Gastroesophageal sphincter (tissue), 4 donors: ENCODE data around the gene WWTR1. TPM values are rescaled to one million over a fixed set of nuclear protein-coding genes. Genes with fewer than 3 reads are reported as not detected.

Experiments used
- ATAC-seq: fragments of 150-250 bp; one replicate; pipeline ENCODE4 v1.9.1; 2016; ENCODE audit warnings: mild to moderate bottlenecking, moderate library complexity
- H3K27ac ChIP-seq, 4 donors: fragments of 200-600 bp; sonication (generic) in 3 of 4; 1 replicate in 3 of 4; 2 replicates in 1 of 4; pipeline ENCODE4 v1.5.1; 2016 to 2019
- H3K27me3 ChIP-seq: fragments of 200-600 bp; sonication (generic); one replicate; pipeline ENCODE4 v1.5.1; 2019
- H3K36me3 ChIP-seq, 2 donors: fragments of 200-600 bp; sonication (generic); one replicate each; pipeline ENCODE4 v1.5.1; 2019; ENCODE audit warnings: control low read depth in 1 of 2
- H3K4me1 ChIP-seq, 3 donors: fragments of 200-600 bp; sonication (generic); 1 replicate in 2 of 3; 2 replicates in 1 of 3; pipeline ENCODE4 v1.5.1; 2016 to 2019; ENCODE audit warnings: control low read depth in 2 of 3
- H3K4me3 ChIP-seq, 2 donors: fragments of 200-600 bp; sonication (generic); one replicate each; pipeline ENCODE4 v1.5.1; 2019; ENCODE audit warnings: mild to moderate bottlenecking in 1 of 2, moderate library complexity in 1 of 2
- H3K9me3 ChIP-seq, 3 donors: fragments of 200-600 bp; sonication (generic); one replicate each; pipeline ENCODE4 v1.5.1; 2017 to 2019; ENCODE audit warnings: control low read depth in 2 of 3
- EP300 ChIP-seq: sonication (generic); formaldehyde crosslinking; IDR thresholded peaks from one replicate; pipeline ENCODE4 v1.6.1; 2017; ENCODE audit warnings: antibody characterized with exemption, mild to moderate bottlenecking
- POLR2A ChIP-seq, 2 donors: fragments of 450-650 bp; IDR thresholded peaks; one replicate each; pipeline ENCODE4 v1.6.1; 2017; ENCODE audit warnings: antibody characterized with exemption in 2 of 2, mild to moderate bottlenecking in 2 of 2, moderate library complexity in 1 of 2
- POLR2AphosphoS5 ChIP-seq: sonication (generic); formaldehyde crosslinking; IDR thresholded peaks from one replicate; pipeline ENCODE4 v1.6.1; 2017; ENCODE audit warnings: antibody characterized with exemption
- whole genome bisulfite sequencing, 2 donors: methylation state at CpG; one replicate each; pipeline ENCODE4 v1.1.5; 2018; ENCODE audit warnings: low coverage in 1 of 2; 5-methylcytosine and 5-hydroxymethylcytosine counted together
- total RNA-seq, 4 donors: library from RNA; depleted of rRNA; stranded (reverse); fragments of >200 nt; gene quantifications; one replicate each; pipeline ENCODE4 v1.1.0, GENCODE V29; 2016
- TF ChIP-seq, protein P1 (sequence below), 4 experiments: fragments of 200-600 bp in 2 of 4; fragments of 450-650 bp in 2 of 4; sonication (generic) in 1 of 4; IDR thresholded peaks; one replicate each; pipeline ENCODE4 v1.5.1; 2017 to 2019; ENCODE audit warnings: antibody characterized with exemption in 4 of 4, mild to moderate bottlenecking in 2 of 4, moderate library complexity in 2 of 4

Gene WWTR1
- total RNA-seq, 4 donors from 2014 or later, result 239 to 482 (median 321) TPM

DNA sequence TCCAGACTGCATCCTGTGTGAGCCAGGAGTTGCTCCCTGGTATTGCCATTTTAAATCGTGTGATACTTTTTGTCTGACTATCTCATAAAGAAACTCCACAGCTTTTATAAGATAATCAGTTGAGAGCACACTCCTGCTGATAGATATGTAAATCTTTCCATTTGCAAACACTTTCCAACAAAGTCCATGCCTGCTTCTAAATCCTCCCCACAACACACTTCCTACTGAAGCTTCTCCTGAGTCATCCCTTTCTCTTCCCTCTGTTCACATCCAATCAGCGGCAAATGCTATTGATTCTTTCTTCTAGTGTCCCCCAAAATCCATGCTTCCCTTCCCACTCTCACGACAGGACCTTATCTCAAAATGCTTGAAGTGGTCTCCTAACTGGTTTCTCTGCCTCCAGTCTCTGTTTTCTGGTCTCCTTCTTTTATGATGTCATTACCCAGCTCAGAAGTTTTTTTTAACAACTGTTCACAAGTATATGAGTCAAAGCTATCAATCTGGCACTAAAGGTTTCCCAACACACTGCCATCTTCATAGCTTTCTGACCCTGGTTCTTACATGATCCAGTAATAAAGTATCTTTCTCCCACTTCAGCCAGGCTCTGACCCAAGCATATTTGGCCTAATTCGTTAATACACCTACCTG lies 4.5 kb upstream of the WWTR1 start:
- Histone ChIP-seq H3K9me3 (no peaks in the 10 kb centered on the region), H3K4me1 (peaks cover 0 to 27% (median 0%) of the 10 kb centered on the region in 3 donors), H3K27me3 (no peaks in the 10 kb centered on the region), H3K27ac (no peak overlapping the region), H3K36me3 (no peaks in the 10 kb centered on the region), H3K4me3 (no peak overlapping the region)
- 85 to 89% methylated on average over 3 to 4 of the region's 4 CpGs for WGBS, 2 donors
- TF ChIP-seq EP300 (no peak), POLR2A (IDR thresholded peaks at IDR 0.05) (no peak), POLR2AphosphoS5 (no peak)
- TF ChIP-seq, protein P1, sequence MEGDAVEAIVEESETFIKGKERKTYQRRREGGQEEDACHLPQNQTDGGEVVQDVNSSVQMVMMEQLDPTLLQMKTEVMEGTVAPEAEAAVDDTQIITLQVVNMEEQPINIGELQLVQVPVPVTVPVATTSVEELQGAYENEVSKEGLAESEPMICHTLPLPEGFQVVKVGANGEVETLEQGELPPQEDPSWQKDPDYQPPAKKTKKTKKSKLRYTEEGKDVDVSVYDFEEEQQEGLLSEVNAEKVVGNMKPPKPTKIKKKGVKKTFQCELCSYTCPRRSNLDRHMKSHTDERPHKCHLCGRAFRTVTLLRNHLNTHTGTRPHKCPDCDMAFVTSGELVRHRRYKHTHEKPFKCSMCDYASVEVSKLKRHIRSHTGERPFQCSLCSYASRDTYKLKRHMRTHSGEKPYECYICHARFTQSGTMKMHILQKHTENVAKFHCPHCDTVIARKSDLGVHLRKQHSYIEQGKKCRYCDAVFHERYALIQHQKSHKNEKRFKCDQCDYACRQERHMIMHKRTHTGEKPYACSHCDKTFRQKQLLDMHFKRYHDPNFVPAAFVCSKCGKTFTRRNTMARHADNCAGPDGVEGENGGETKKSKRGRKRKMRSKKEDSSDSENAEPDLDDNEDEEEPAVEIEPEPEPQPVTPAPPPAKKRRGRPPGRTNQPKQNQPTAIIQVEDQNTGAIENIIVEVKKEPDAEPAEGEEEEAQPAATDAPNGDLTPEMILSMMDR (IDR thresholded peaks at IDR 0.05), result no peak
- no peak for ATAC-seq

DNA sequence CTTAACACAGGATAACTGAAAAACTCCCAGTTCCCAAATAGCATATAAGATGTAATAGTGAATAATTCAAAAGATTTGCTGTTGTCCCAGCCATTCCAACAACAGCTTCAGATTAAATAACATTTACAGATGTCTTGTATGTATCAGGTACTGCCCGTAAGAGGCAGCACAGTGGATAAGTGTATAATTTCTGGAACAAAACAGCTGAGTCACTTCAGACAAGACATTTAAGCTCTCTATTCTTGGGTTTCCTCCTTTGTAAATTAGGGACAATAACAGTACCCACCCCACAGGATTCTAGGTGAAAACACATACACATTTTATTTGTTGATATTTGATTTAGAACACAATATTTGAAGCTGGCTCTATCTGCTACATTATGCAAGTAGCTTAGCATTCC lies 2.6 kb upstream of the WWTR1 start:
- Histone ChIP-seq H3K36me3 (no peaks in the 10 kb centered on the region), H3K27me3 (no peaks in the 10 kb centered on the region), H3K4me3 (no peak overlapping the region), H3K27ac (peak overlapping the region; percentile 94 to 100 (median 99)), H3K4me1 (peaks cover 0 to 31% (median 0%) of the 10 kb centered on the region in 3 donors), H3K9me3 (no peaks in the 10 kb centered on the region)
- TF ChIP-seq EP300, result no peak
- TF ChIP-seq, protein P1 (IDR thresholded peaks at IDR 0.05), result no peak
- TF ChIP-seq POLR2A (IDR thresholded peaks at IDR 0.05), result no peak
- TF ChIP-seq POLR2AphosphoS5, result no peak
- WGBS, 2 donors, result 50% methylated on average over 1 of the region's 1 CpG
- ATAC-seq, result no peak

- WGBS, 2 donors, result 13 to 28% methylated on average over 8 to 14 of the region's 24 CpGs
Measured at GRCh38 chr3:149658744-149659497, 1.1 kb upstream of the WWTR1 start.

GRCh38 chr3:149657321-149657925 lies 402 bp downstream of the WWTR1 start:
- TF ChIP-seq POLR2A (IDR thresholded peaks at IDR 0.05), result no peak
- TF ChIP-seq, protein P1 (IDR thresholded peaks at IDR 0.05), result peak in 1 of 4 experiments; percentile 1
- Histone ChIP-seq H3K27me3 (no peaks in the 10 kb centered on the region), H3K9me3 (no peaks in the 10 kb centered on the region), H3K36me3 (no peaks in the 10 kb centered on the region), H3K4me3 (peak overlapping the region; percentile 84), H3K4me1 (peaks cover 5 to 61% (median 11%) of the 10 kb centered on the region in 3 donors), H3K27ac (peak overlapping the region; percentile 94 to 100 (median 99))
- 0 to 1% methylated on average over 3 to 22 of the region's 41 CpGs for WGBS, 2 donors
- peak; percentile 37 for ATAC-seq

More at GRCh38 chr3:149658744-149659497, 1.1 kb upstream of the WWTR1 start:
- Histone ChIP-seq H3K9me3 (no peaks in the 10 kb centered on the region), H3K27ac (peak overlapping the region; percentile 94 to 100 (median 99)), H3K27me3 (no peaks in the 10 kb centered on the region), H3K4me1 (peaks cover 0 to 46% (median 5%) of the 10 kb centered on the region in 3 donors), H3K36me3 (no peaks in the 10 kb centered on the region), H3K4me3 (peak overlapping the region; percentile 84)
- ATAC-seq, result peak; percentile 60
- TF ChIP-seq POLR2A (IDR thresholded peaks at IDR 0.05), result no peak
- peak; percentile 56 for TF ChIP-seq EP300
- peak; percentile 28 for TF ChIP-seq POLR2AphosphoS5
- TF ChIP-seq, protein P1 (IDR thresholded peaks at IDR 0.05), result no peak
